Measurements from ENCODE around the gene ASMTL.
"Not testable (repeated sequence)": the region's sequence is repeated elsewhere in the genome, so short reads cannot be mapped to it uniquely, and the experiment has no call there.

The ASMTL gene

DNA sequence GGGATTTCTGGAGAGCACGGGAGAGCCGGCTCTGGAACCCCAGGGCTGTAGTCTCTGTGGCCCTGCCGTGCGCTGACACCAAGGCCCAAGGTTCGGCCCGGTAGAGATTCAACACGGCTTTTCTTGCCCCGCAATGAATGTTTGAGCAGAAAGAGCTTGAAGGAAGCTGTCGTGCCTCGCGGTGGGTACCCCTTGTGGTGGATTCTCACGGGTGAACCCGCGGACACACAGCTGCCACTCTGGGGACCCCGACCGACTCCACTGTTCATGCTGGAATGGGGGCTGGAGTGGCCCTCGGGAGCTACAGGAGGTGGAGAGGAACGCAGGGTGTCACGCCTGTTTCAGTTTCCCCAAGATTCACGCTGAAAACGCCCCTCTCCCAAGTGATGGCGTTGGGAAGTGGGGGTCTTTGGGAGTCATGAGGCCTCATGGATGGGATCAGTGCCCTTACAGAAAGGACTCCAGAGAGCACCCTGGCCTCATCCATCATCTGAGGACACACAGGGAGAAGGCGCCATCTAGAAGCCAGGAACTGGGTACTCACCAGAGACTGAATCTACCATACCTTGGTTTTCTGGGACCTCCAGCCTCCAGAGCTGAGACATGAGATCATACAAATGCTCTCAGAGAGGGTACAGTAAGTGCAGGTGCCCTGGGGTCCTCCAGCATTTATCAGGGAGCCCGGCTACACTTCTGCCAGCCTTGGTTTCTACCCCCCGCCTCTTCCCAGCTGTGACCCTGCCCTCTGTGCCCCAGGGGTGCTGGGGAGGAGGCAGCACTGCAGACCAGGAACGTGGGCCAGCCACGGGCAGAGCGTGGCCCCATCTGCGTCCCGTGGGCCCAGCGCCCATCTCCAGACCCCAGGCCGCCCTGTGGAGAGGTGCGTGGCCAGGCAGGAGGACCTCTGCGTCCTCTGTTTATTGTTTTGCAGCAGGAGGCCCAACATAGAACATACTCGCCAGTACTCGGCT is 67.2 kb downstream of the ASMTL start:
- DNase-seq = no peak

DNA sequence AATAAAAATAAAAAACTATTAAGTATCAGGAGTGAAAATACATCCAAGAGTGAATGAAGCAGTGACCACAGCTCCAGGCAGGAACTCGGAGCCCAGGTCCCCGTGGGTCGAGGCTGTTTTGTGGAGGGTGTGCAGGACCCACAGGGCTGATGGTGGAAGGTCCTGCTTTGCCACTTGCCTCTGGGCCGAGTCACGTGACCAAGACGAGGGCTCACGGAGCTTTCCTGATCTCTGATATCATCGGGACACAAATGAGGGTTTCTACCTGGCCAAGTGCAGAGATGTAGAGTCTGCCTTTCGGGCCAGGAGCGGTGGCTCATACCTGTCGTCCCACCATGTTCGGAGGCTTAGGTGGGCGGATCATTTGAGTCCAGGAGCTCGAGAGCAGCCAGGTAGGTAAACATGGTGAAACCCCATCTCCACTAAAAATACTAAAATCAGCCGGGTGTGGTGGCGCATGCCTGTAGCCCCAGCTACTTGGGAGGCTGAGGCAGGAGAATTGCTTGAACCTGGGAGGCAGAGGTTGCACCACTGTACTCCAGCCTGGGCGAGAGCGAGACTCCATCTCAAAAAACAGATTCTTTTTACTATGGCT is 68.0 kb downstream of the ASMTL start:
- DNase-seq = no peak

DNA sequence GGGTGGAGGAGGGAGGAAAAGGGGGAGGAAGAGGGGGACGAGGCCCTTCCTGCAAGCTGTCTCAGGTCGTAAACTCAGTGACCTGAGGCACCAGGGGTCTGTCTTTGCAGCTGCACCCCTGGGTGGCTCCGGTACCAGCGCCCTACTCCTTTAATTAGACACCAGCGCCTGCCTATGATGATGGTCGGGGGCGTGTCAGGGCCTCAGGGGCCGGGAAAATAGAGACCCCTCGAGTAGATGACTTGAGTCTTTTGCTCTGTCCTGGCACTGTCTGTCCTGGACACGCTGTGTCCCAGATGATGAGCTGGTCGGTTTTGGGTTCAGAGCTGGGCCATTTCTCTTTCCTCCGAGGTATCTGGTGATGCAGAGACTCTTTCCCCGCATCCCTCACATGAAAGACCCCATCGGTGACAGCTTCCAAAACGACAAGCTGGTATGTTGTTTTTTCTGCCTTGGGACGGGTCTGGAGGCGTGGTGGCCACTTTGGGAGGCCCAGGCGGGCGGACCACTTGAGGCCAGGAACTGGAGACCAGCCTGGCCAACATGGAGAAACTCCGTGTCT is 72.0 kb downstream of the ASMTL start:
- DNase-seq = peak; percentile 36

DNA sequence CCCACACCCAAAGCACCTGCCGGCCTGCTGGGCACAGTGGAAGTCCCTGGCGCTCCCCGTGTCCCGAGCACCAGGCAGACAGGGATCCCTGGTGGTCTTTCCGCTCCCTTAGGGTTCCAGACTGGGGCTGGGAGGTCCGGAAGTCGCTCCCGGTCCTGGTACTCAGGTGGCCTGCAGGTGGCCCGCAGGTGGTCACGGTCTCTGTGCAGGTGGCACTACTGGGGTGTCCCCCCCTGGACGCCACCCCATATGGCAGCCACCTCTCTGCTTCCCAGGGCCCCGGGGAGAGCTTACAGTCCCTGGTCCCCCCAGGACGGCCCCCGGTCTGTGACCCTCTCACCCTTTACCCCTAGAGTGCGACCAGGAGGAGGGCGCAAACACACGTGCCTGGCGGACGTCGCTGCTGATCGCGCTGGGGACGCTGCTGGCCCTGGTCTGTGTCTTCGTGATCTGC is 74.4 kb downstream of the ASMTL start:
- no peak for DNase-seq

DNA sequence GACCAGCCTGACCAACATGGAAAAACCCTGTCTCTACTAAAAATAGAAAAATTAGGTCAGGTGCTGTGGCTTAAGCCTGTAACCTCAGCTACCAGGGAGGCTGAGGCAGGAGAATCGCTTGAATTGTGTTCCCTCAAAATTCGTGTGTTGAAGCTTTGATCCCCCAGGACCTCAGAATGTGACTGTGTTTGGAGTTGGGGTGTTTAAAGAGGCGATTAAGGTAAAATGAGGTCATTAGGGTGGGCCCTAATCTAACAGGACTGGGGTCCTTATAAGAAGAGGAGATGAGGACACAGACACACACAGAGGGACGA is 84.4 kb downstream of the ASMTL start:
- no peak for DNase-seq

DNA sequence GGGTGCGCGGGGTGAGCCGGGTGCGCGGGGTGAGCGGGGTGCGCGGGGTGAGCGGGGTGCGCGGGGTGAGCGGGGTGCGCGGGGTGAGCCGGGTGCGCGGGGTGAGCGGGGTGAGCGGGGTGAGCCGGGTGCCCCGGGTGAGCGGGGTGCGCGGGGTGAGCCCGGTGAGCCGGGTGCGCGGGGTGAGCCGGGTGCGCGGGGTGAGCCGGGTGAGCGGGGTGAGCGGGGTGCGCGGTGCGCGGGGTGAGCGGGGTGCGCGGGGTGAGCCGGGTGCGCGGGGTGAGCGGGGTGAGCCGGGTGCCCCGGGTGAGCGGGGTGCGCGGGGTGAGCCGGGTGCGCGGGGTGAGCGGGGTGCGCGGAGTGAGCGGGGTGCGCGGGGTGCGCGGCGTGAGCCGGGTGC is 86.3 kb downstream of the ASMTL start:
- DNase-seq = not testable (repeated sequence)

DNA sequence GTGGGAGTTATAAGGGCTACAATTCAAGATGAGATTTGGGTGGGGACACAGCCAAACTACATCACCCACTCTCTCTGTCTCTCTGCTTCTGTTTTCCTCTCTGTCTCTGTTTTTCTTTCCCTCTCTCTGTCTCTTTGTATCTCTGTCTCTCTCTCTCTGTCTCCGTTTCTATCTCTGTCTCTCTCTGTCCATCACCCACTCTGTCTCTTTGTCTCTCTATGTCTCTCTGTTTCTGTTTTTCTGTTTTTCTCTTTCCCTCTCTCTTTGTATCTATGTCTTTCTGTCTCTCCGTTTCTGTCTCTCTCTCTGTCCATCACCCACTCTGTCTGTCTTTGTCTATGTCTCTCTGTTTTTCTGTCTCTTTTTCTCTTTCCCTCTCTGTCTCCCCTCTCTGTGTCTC is 90.8 kb downstream of the ASMTL start:
- no peak for DNase-seq

DNA sequence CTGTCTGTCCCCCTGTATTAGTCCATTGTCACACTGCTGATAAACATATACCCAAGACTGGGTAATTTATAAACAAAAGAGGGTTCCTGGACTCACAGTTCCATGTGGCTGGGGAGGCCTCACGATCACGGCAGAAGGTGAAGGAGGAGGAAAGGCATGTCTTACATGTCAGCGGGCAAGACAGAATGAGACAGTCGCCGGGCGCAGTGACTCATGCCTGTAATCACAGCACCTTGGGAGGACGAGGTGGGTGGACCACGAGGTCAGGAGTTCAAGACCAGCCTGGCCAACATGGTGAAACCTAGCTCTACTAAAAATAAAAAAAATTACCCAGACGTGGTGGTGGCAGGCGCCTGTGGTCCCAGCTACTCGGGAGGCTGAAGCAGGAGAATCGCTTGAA is 91.4 kb downstream of the ASMTL start:
- no peak for DNase-seq

DNA sequence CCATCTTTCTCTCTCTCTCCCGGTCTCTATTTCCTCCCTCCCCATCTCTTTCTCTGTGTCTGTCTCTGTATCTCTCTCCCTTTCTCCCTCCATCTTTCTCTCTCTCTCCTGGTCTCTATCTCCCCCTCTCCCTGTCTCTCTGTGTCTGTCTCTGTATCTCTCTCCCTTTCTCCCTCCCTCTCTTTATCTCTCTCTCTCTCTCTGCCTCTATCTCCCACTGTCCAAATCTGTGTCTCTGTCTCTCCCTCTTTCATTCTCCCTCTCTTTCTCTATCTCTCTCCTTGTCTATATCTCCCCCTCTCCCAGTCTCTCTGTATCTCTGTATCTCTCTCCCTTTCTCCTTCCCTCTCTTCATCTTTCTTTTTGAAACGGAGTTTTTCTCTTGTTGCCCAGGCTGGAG is 92.5 kb downstream of the ASMTL start:
- no peak for DNase-seq

DNA sequence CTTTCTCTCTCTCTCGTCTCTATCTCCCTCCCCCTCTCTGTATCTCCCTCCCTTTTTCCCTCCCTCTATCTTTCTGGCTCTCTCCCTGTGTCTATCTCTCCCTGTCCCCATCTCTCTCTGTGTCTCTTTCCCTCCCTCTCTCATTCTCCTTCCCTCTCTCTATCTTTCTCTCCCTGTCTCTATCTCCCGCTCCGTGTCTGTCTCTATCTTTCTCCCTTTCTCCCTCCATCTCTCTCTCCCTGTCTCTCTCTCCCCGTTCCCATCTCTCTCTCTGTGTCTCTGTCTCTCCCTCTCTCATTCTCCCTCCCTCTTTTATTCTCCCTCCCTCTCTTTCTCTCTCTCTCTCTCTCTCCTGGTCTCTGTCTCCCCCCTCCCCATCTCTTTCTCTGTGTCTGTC is 93.2 kb downstream of the ASMTL start:
- no peak for DNase-seq

DNA sequence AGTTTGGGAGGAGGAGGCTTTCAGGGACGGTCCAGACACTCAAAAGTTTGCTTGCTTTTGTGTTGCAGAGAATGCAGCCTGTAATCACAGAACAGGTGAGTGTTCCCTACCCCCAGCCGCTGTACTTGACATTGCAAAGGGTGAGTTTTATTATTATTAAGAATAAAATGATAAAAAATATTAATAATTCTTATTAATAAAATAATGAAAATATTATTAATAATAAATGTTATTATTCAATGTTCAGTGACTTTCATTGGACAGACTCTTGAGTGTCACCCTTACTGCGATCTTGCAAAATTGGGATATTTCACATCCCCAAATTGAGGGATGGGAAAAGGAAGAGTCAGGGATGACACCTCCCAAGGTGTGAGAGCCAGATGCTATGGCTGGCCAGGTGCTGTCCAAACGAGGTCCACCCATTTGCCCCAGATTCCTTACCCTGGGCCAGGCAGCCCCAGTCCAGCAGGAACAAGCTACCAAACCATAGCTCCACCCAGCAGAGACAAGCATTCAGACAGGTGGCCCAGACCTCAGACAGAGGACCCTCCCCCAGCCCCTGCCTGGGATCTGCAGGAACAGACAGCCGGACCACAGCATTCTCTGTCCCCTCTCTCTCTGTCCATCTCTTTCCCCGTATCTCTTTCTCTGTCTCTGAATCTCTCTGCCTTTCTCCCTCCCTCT is 93.8 kb downstream of the ASMTL start:
- no peak for DNase-seq

DNA sequence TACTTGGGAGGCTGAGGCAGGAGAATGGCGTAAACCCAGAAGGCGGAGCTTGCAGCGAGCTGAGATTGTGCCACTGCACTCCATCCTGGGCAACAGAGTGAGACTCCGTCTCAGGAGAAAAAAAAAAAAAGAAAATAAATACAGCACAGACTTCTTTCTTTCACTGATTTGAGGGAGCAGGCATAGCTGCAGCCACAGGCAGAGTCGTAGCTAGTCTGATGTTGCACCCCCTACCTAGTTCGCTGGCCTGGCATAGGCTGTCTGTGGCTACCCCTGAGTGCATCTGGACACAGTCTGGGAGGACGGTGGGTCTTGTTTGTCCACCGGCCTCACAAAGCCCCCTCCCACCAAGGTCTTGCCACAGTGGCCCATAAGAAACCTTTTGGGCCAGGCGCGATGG is 94.7 kb downstream of the ASMTL start:
- DNase-seq = no peak

DNA sequence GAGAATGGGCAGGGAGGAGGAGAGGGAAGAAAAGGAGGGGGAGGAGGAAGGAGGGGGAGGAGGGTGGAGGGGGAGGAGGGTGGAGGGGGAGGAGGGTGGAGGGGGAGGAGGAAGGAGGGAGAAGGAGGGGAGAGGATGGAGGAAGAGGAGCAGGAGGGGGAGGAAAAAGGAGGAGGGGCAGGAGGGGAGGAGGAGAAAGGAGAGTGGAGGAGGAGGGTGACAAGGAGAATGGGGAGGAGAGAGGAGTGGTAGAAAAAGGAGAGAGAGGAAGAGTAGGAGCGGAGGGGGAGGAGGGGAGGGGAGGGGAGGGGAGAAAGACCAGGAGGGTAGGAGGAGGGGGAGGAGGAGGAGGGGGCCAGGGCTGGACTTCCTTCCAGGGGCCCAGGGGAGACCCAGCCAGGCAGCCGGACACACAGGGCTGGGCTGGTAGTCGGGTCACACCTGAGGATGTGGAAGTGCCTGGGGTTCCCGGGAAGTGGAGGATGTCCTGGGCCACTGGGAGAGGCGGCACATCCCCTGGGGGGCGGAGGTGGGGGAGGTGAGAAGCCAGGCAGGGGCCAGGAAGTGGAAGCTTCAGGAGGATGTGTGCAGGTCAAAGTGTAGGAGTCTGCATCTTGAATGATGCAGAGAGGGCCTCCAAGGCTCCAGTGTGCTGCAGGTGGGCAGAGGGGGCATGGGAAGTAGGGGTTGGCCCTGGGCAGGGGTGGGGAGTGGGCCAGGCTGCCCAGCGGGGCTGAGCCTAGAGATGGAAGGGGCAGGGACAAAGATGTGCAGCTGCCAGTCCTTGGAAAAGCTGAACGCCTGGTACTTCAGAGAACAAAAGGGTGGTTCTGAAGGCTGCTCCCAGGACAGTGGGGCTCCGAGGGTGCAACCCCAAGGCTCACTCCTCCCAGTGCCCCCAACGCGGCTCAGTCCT is 97.3 kb downstream of the ASMTL start:
- DNase-seq = no peak

DNA sequence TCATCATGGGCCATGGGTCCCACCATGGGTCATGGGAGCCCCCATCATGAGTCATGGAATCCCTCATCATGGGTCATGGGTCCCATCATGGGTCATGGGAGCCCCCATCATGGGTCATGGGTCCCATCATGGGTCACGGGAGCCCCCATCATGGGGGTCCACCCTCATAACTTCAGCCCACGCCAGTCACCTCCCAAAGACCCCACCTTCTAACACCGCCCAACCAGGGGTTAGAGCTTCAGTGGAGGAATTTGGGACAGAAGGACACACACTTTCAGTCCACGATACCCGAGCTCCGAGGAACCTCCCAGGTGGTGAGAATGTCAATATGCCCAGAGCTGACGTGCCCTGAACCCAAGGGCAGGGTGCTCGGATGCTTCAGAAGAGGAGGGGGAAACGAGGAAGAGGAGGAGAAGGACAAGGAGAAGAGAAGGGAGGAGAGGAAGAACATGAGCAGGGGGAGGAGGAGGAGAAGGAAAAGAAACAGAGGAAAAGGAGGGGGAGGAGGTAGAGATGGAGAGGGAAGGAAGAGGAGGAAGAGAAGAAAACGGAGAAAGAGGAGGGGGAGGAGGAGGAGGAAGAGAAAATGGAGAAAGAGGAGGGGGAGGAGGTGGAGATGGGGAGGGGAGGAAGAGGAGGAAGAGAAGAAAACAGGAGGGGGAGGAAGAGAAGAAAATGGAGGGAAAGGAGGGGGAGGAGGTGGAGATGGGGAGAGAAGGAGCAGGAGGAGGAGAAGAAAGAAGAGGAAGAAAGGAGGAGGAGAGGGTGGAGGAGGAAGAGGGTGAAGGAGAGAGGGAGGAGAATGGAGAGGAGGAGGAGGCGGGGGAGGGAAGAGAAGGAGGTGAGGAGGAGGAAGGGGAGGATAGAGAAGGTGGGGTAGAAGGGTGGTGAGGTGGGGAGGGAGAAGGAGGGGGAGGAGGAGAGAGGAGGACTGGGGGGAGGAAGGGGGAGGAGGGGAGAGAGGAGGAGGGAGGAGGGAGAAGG is 98.4 kb downstream of the ASMTL start:
- DNase-seq = no peak

All from hematopoietic multipotent progenitor cell treated with erythropoietin and hydrocortisone succinate and interleukin-3 and kit ligand, for 8 days (in vitro differentiated cells).